SK-N-SH (cell line): ENCODE results near the gene FTMT. TPM values are rescaled to one million over a fixed set of nuclear protein-coding genes. Genes with fewer than 3 reads are reported as not detected.

Experiments
- CTCF ChIA-PET: fragments of 300-600, 350-600 bp; formaldehyde crosslinking; extraction: SDS; loops from one replicate; lab custom pipeline; 2021; lab: Yijun Ruan, JAX
- POLR2A ChIA-PET: fragments of 350-600 bp; sonication (Branson Sonifier 250); formaldehyde crosslinking; extraction: SDS; loops from one replicate; lab custom pipeline; 2020; ENCODE audit warnings: antibody characterized with exemption, inconsistent platforms; lab: Yijun Ruan, JAX
- DNase-seq: peaks from one replicate; pipeline ENCODE4 v3.0.0; 2012
- H2AFZ ChIP-seq: fragments of 200-600 bp; sonication (generic); 2 replicates; pipeline ENCODE4 v1.8.1; 2016; ENCODE audit warnings: antibody characterized with exemption, mild to moderate bottlenecking, low read depth
- H3F3A ChIP-seq: fragments of 200-600 bp; sonication (generic); replicated peaks from 2 replicates; pipeline ENCODE3; 2016; ENCODE audit warnings: antibody characterized with exemption, mild to moderate bottlenecking; ENCODE audit not compliant: insufficient read depth
- H3K27ac ChIP-seq, 2 experiments: fragments of 200-500 bp in 1 of 2; fragments of 200-600 bp in 1 of 2; sonication (Bioruptor generic) in 1 of 2; sonication (generic), shearing (Covaris generic) in 1 of 2; 2 replicates each; pipeline versions ENCODE4 v1.5.1 to v1.6.1; 2014 to 2016; ENCODE audit warnings: low read depth in 2 of 2, inconsistent platforms in 1 of 2, low read length in 1 of 2, mild to moderate bottlenecking in 1 of 2, mixed read lengths in 1 of 2
- H3K27me3 ChIP-seq: fragments of 200-600 bp; sonication (generic), shearing (Covaris generic); 2 replicates; pipeline ENCODE4 v1.6.1; 2016; ENCODE audit warnings: mixed run types; ENCODE audit not compliant: insufficient read depth
- H3K36me3 ChIP-seq, 2 experiments: fragments of 200-500 bp in 1 of 2; fragments of 200-600 bp in 1 of 2; sonication (Bioruptor generic) in 1 of 2; sonication (generic) in 1 of 2; replicated peaks in 1 of 2; 2 replicates each; pipeline versions ENCODE3 to v1.5.1; 2014 to 2016; ENCODE audit warnings: low read length in 1 of 2, mild to moderate bottlenecking in 1 of 2; ENCODE audit not compliant: insufficient read depth in 2 of 2, control insufficient read depth in 1 of 2
- H3K4me1 ChIP-seq, 2 experiments: fragments of 200-500 bp in 1 of 2; fragments of 200-600 bp in 1 of 2; sonication (Bioruptor generic) in 1 of 2; sonication (generic), shearing (Covaris generic) in 1 of 2; 2 replicates each; pipeline versions ENCODE4 v1.5.1 to v1.6.1; 2014 to 2016; ENCODE audit warnings: low read depth in 1 of 2, low read length in 1 of 2, mixed run types in 1 of 2; ENCODE audit not compliant: insufficient read depth in 2 of 2, control insufficient read depth in 1 of 2
- H3K4me2 ChIP-seq: fragments of 200-600 bp; sonication (generic), shearing (Covaris generic); 2 replicates; pipeline ENCODE4 v1.6.1; 2017; ENCODE audit warnings: mixed run types
- H3K4me3 ChIP-seq, 2 experiments: fragments of 200-500 bp in 1 of 2; fragments of 200-600 bp in 1 of 2; sonication (Bioruptor generic) in 1 of 2; sonication (generic), shearing (Covaris generic) in 1 of 2; 2 replicates each; pipeline versions ENCODE4 v1.5.1 to v1.8.1; 2014 to 2016; ENCODE audit warnings: low read depth in 2 of 2, inconsistent platforms in 1 of 2, low read length in 1 of 2, mild to moderate bottlenecking in 1 of 2, mixed read lengths in 1 of 2, moderate library complexity in 1 of 2
- H3K79me2 ChIP-seq: fragments of 200-600 bp; sonication (generic); 2 replicates; pipeline ENCODE4 v1.8.1; 2017; ENCODE audit warnings: mild to moderate bottlenecking; ENCODE audit not compliant: insufficient read depth
- H3K9ac ChIP-seq: fragments of 200-600 bp; sonication (generic); 2 replicates; pipeline ENCODE4 v1.6.1; 2017; ENCODE audit warnings: mixed run types
- H3K9me2 ChIP-seq: fragments of 200-600 bp; sonication (generic); 2 replicates; pipeline ENCODE4 v1.6.1; 2017; ENCODE audit warnings: mixed run types
- H3K9me3 ChIP-seq: fragments of 200-600 bp; sonication (generic); 2 replicates; pipeline ENCODE4 v1.6.1; 2017; ENCODE audit warnings: mixed run types, mild to moderate bottlenecking, moderate library complexity
- H4K20me1 ChIP-seq: fragments of 200-600 bp; sonication (generic); 2 replicates; pipeline ENCODE4 v1.6.1; 2017; ENCODE audit warnings: mild to moderate bottlenecking, mixed run types; ENCODE audit not compliant: insufficient read depth
- CTCF ChIP-seq: fragments of 200-600 bp; sonication (generic); IDR thresholded peaks from 2 replicates; pipeline ENCODE4 v1.6.1; 2017; ENCODE audit warnings: antibody characterized with exemption, mild to moderate bottlenecking, moderate library complexity
- ELF1 ChIP-seq: IDR thresholded peaks from 2 replicates; pipeline ENCODE4 v1.4.0; 2012
- EZH2phosphoT487 ChIP-seq: fragments of 200-600 bp; sonication (generic); IDR thresholded peaks from 2 replicates; pipeline ENCODE4 v1.6.1; 2017; ENCODE audit warnings: low read depth, mixed run types, mild to moderate bottlenecking, antibody characterized with exemption, moderate library complexity, borderline replicate concordance
- FOSL2 ChIP-seq: IDR thresholded peaks from 2 replicates; pipeline ENCODE4 v1.4.0; 2012; ENCODE audit warnings: low read depth, mild to moderate bottlenecking, moderate library complexity, borderline replicate concordance
- FOXJ3 ChIP-seq: sonication (generic); formaldehyde crosslinking; IDR thresholded peaks from 2 replicates; pipeline ENCODE4 v1.5.1; 2020; ENCODE audit warnings: mild to moderate bottlenecking, missing genetic modification reagents
- FOXM1 ChIP-seq: IDR thresholded peaks from 2 replicates; pipeline ENCODE4 v1.4.0; 2012; ENCODE audit warnings: low read depth, mild to moderate bottlenecking
- GABPA ChIP-seq: IDR thresholded peaks from 2 replicates; pipeline ENCODE4 v1.4.0; 2012; ENCODE audit warnings: low read depth, mild to moderate bottlenecking
- IRF3 ChIP-seq: fragments of 150-350 bp; IDR thresholded peaks from 2 replicates; pipeline ENCODE4 v1.6.1; 2016; ENCODE audit warnings: mild to moderate bottlenecking, low read depth, low read length
- MAX ChIP-seq: IDR thresholded peaks from 2 replicates; pipeline ENCODE4 v1.4.0; 2012; ENCODE audit warnings: low read depth
- MXI1 ChIP-seq: IDR thresholded peaks from 2 replicates; pipeline ENCODE4 v1.6.1; 2012; ENCODE audit warnings: mild to moderate bottlenecking, low read depth, low read length, improper control_type of control experiment
- PBX3 ChIP-seq: IDR thresholded peaks from 2 replicates; pipeline ENCODE4; 2012
- POLR2AphosphoS5 ChIP-seq: IDR thresholded peaks from 2 replicates; pipeline ENCODE4 v1.6.1; 2012; ENCODE audit warnings: low read depth, low read length
- RCOR1 ChIP-seq: fragments of 150-350 bp; IDR thresholded peaks from 2 replicates; pipeline ENCODE4 v1.6.1; 2017; ENCODE audit warnings: antibody characterized with exemption, low read length
- RFX5 ChIP-seq: IDR thresholded peaks from 2 replicates; pipeline ENCODE4 v1.6.1; 2012; ENCODE audit warnings: mild to moderate bottlenecking, improper control_type of control experiment, low read length
- SIN3A ChIP-seq: IDR thresholded peaks from 2 replicates; pipeline ENCODE4 v1.6.1; 2012; ENCODE audit warnings: low read depth, mild to moderate bottlenecking, low read length, moderate library complexity, borderline replicate concordance
- TCF12 ChIP-seq: IDR thresholded peaks from 2 replicates; pipeline ENCODE4 v1.4.0; 2012
- USF2 ChIP-seq: fragments of 150-350 bp; IDR thresholded peaks from 2 replicates; pipeline ENCODE4 v1.6.1; 2017; ENCODE audit warnings: antibody characterized with exemption, low read length, low read depth, borderline replicate concordance
- YY1 ChIP-seq: IDR thresholded peaks from 2 replicates; pipeline ENCODE4 v1.4.0; 2012; ENCODE audit warnings: low read depth, mild to moderate bottlenecking
- ZBTB33 ChIP-seq: IDR thresholded peaks from 2 replicates; pipeline ENCODE4 v1.4.0; 2012; ENCODE audit warnings: low read depth, borderline replicate concordance
- WGBS: methylation state at CpG from one replicate; pipeline ENCODE4 v1.1.6; 2017; ENCODE audit warnings: low lambda C conversion rate; 5-methylcytosine and 5-hydroxymethylcytosine counted together
- polyA plus RNA-seq, 3 experiments: library from polyadenylated mRNA; depleted of rRNA; stranded (reverse); fragments of >200 nt; gene quantifications; 2 replicates each; pipeline ENCODE4 v1.2.3, GENCODE V29; 2012

FTMT gene
- polyA plus RNA-seq, 1 of the 3 experiments (the other 2 are of a cell fraction), result not detected

GRCh38 chr5:121833617-121834016, 18.1 kb upstream of the FTMT start:
- Histone ChIP-seq H3K9ac (no peak overlapping the region), H3K36me3 (no peaks in the 10 kb centered on the region), H3K27me3 (no peaks in the 10 kb centered on the region), H3K4me2 (no peak overlapping the region), H3F3A (no peaks in the 10 kb centered on the region), H3K79me2 (no peaks in the 10 kb centered on the region), H2AFZ (no peak overlapping the region), H3K9me3 (no peaks in the 10 kb centered on the region), H3K9me2 (no peaks in the 10 kb centered on the region), H4K20me1 (no peaks in the 10 kb centered on the region), H3K27ac (no peak overlapping the region), H3K4me1 (no peaks in the 10 kb centered on the region), H3K4me3 (no peak overlapping the region)
- no peak for TF ChIP-seq YY1
- TF ChIP-seq FOSL2, result no peak
- no peak for TF ChIP-seq FOXM1
- no peak for TF ChIP-seq FOXJ3 (CRISPR knock-in tag)
- no peak for TF ChIP-seq ELF1
- no peak for TF ChIP-seq USF2
- TF ChIP-seq ZBTB33, result no peak
- no peak for TF ChIP-seq RFX5
- no peak for TF ChIP-seq POLR2AphosphoS5
- no peak for TF ChIP-seq SIN3A
- no peak for TF ChIP-seq RCOR1
- TF ChIP-seq IRF3, result no peak
- no peak for TF ChIP-seq GABPA
- DNase-seq, result no peak
- WGBS, result 62% methylated on average over 1 of the region's 1 CpG
- POLR2A ChIA-PET, result no interaction called here
- CTCF ChIA-PET, result interaction anchor here (0.7 to 0.8 kb wide), 2 partner anchors 9 to 17 kb away, joined by 3 to 4 read pairs; no protein-coding TSS in a partner anchor

GRCh38 chr5:121834021-121834420, 17.7 kb upstream of the FTMT start:
- Histone ChIP-seq H4K20me1 (no peaks in the 10 kb centered on the region), H3K79me2 (no peaks in the 10 kb centered on the region), H3K27me3 (no peaks in the 10 kb centered on the region), H3K9ac (no peak overlapping the region), H3K27ac (no peak overlapping the region), H3K9me2 (no peaks in the 10 kb centered on the region), H3K36me3 (no peaks in the 10 kb centered on the region), H2AFZ (no peak overlapping the region), H3K4me1 (no peaks in the 10 kb centered on the region), H3F3A (no peaks in the 10 kb centered on the region), H3K9me3 (no peaks in the 10 kb centered on the region), H3K4me3 (no peak overlapping the region), H3K4me2 (no peak overlapping the region)
- DNase-seq, result no peak
- ChIA-PET POLR2A (no interaction called here), CTCF (interaction anchor here (0.7 kb wide), 1 partner anchor 8 kb away, joined by 4 read pairs; no protein-coding TSS in a partner anchor)
- WGBS, result 61% methylated on average over 2 of the region's 2 CpGs
- no peak for TF ChIP-seq MXI1
- TF ChIP-seq TCF12, result no peak
- TF ChIP-seq CTCF, result no peak
- no peak for TF ChIP-seq MAX
- TF ChIP-seq EZH2phosphoT487, result no peak
- TF ChIP-seq PBX3, result no peak
- no peak for TF ChIP-seq YY1
